Measurements from ENCODE around the gene OTULINL. TPM values are rescaled to one million over a fixed set of nuclear protein-coding genes. Genes with fewer than 3 reads are reported as not detected.
"Not testable (repeated sequence)": the region's sequence is repeated elsewhere in the genome, so short reads cannot be mapped to it uniquely, and the experiment has no call there.

OTULINL gene
- 10 to 100 TPM; 14.0 to 16.5 TPM for total RNA-seq

- ChIA-PET POLR2A (interaction anchor here (1.2 to 1.9 kb wide), 2 partner anchors 11 to 83 kb away, joined by 3 to 10 read pairs; partner anchors contain the start of gene OTULIN), CTCF (interaction anchor here (0.7 to 2.3 kb wide), 6 partner anchors 11 to 182 kb away, joined by 3 to 11 read pairs (median 4); no protein-coding TSS in a partner anchor)
Measured at GRCh38 chr5:14581106-14581890, at the start of gene OTULINL. OTULINL (plus strand) TSS chr5:14581792; CDS start chr5:14581895, 103 bp downstream.

- CTCF ChIA-PET: interaction anchor here (0.7 kb wide), 1 partner anchor 95 kb away, joined by 3 read pairs; no protein-coding TSS in a partner anchor
- POLR2A ChIA-PET: no interaction called here
Measured at GRCh38 chr5:14532180-14532579, 49.4 kb upstream of the OTULINL start.

GRCh38 chr5:14534773-14535172, 46.8 kb upstream of the OTULINL start:
- ChIA-PET CTCF (interaction anchor here (1.4 kb wide), 1 partner anchor 10 kb away, joined by 3 read pairs; no protein-coding TSS in a partner anchor), POLR2A (no interaction called here)

GRCh38 chr5:14545308-14545707, 36.3 kb upstream of the OTULINL start:
- CTCF ChIA-PET: interaction anchor here (1.2 kb wide), 1 partner anchor 11 kb away, joined by 3 read pairs; no protein-coding TSS in a partner anchor

GRCh38 chr5:14545862-14546261, 35.7 kb upstream of the OTULINL start:
- CTCF ChIA-PET: no interaction called here
- POLR2A ChIA-PET: no interaction called here

More at GRCh38 chr5:14545308-14545707, 36.3 kb upstream of the OTULINL start:
- POLR2A ChIA-PET: no interaction called here

- CTCF ChIA-PET: no interaction called here
- POLR2A ChIA-PET: interaction anchor here (0.6 to 0.7 kb wide), 2 partner anchors 20 to 427 kb away, joined by 4 to 14 read pairs; no protein-coding TSS in a partner anchor
Measured at GRCh38 chr5:14547666-14548065, 33.9 kb upstream of the OTULINL start.

GRCh38 chr5:14551211-14551610, 30.4 kb upstream of the OTULINL start:
- POLR2A ChIA-PET: no interaction called here
- CTCF ChIA-PET: no interaction called here

- CTCF ChIA-PET: no interaction called here
- POLR2A ChIA-PET: no interaction called here
Measured at GRCh38 chr5:14552017-14552416, 29.6 kb upstream of the OTULINL start.

- CTCF ChIA-PET, POLR2A ChIA-PET: not testable (repeated sequence)
Measured at GRCh38 chr5:14554288-14554687, 27.3 kb upstream of the OTULINL start.

- ChIA-PET POLR2A (no interaction called here), CTCF (no interaction called here)
Measured at GRCh38 chr5:14556015-14556414, 25.6 kb upstream of the OTULINL start.

GRCh38 chr5:14557203-14557770, 24.3 kb upstream of the OTULINL start:
- ChIA-PET CTCF (no interaction called here), POLR2A (no interaction called here)

- ChIA-PET POLR2A (no interaction called here), CTCF (no interaction called here)
Measured at GRCh38 chr5:14557791-14558415, 23.7 kb upstream of the OTULINL start.

GRCh38 chr5:14560091-14560595, 21.4 kb upstream of the OTULINL start:
- ChIA-PET POLR2A (no interaction called here), CTCF (no interaction called here)

- CTCF ChIA-PET: no interaction called here
- POLR2A ChIA-PET: no interaction called here
Measured at GRCh38 chr5:14561741-14562140, 19.9 kb upstream of the OTULINL start.

GRCh38 chr5:14568333-14568732, 13.3 kb upstream of the OTULINL start:
- ChIA-PET POLR2A (no interaction called here), CTCF (no interaction called here)

GRCh38 chr5:14569948-14570691, 11.5 kb upstream of the OTULINL start:
- ChIA-PET CTCF (interaction anchor here (1.2 to 1.3 kb wide), 2 partner anchors 9 to 96 kb away, joined by 3 read pairs; no protein-coding TSS in a partner anchor), POLR2A (no interaction called here)

GRCh38 chr5:14571901-14572300, 9.7 kb upstream of the OTULINL start:
- CTCF ChIA-PET: no interaction called here
- POLR2A ChIA-PET: no interaction called here

GRCh38 chr5:14572385-14572784, 9.2 kb upstream of the OTULINL start:
- ChIA-PET CTCF (no interaction called here), POLR2A (no interaction called here)

- ChIA-PET CTCF (interaction anchor here (0.5 kb wide), 1 partner anchor 54 kb away, joined by 3 read pairs; no protein-coding TSS in a partner anchor), POLR2A (no interaction called here)
Measured at GRCh38 chr5:14572836-14573235, 8.8 kb upstream of the OTULINL start.

- CTCF ChIA-PET: no interaction called here
- POLR2A ChIA-PET: no interaction called here
Measured at GRCh38 chr5:14574096-14574495, 7.5 kb upstream of the OTULINL start.
